ENCODE data around the gene ALDH1A1.

DNA sequence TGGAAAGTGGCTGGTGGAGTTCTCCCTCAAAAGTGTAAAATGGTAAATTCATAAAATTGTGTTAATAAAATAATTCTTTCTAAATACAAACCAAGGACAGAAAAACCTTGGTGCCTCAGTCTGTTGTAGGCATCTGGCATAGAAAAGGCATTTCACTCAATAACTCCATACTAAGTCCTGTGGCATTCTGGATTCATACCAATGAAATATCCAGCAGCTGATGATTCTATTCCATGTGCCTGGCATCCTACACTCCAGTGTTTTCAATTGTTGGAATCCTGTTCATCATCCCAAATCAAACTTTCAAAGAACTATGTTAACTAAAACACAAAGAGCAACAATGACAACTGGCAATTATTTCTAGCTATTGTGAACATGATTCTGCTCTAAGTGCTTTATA lies 21.6 kb upstream of the ALDH1A1 start:
- TF ChIP-seq, protein P1, sequence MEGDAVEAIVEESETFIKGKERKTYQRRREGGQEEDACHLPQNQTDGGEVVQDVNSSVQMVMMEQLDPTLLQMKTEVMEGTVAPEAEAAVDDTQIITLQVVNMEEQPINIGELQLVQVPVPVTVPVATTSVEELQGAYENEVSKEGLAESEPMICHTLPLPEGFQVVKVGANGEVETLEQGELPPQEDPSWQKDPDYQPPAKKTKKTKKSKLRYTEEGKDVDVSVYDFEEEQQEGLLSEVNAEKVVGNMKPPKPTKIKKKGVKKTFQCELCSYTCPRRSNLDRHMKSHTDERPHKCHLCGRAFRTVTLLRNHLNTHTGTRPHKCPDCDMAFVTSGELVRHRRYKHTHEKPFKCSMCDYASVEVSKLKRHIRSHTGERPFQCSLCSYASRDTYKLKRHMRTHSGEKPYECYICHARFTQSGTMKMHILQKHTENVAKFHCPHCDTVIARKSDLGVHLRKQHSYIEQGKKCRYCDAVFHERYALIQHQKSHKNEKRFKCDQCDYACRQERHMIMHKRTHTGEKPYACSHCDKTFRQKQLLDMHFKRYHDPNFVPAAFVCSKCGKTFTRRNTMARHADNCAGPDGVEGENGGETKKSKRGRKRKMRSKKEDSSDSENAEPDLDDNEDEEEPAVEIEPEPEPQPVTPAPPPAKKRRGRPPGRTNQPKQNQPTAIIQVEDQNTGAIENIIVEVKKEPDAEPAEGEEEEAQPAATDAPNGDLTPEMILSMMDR (IDR thresholded peaks at IDR 0.05): no peak
- no peak for TF ChIP-seq ZFX (IDR thresholded peaks at IDR 0.05; ENCODE audit: borderline replicate concordance)
